Glutamatergic neuron (in vitro differentiated cells): ENCODE measurements around the gene CLCA4. TPM values are rescaled to one million over a fixed set of nuclear protein-coding genes. Genes with fewer than 3 reads are reported as not detected.

Experiments used
- DNase-seq: peaks from one replicate; pipeline ENCODE4 v3.0.0; 2022
- H3K27ac Mint-ChIP-seq: one replicate; pipeline ENCODE4 v1.8.0; 2020; ENCODE audit warnings: mild to moderate bottlenecking, mixed read lengths, inconsistent platforms; ENCODE audit not compliant: unreplicated experiment
- H3K27me3 Mint-ChIP-seq: one replicate; pipeline ENCODE4 v1.8.0; 2020; ENCODE audit warnings: mild to moderate bottlenecking, moderate library complexity, mixed read lengths, inconsistent platforms; ENCODE audit not compliant: unreplicated experiment
- H3K36me3 Mint-ChIP-seq: one replicate; pipeline ENCODE4 v1.8.0; 2020; ENCODE audit warnings: mild to moderate bottlenecking, mixed read lengths, inconsistent platforms; ENCODE audit not compliant: unreplicated experiment
- H3K4me1 Mint-ChIP-seq: one replicate; pipeline ENCODE4 v1.8.0; 2020; ENCODE audit warnings: mild to moderate bottlenecking, low read depth, mixed read lengths, inconsistent platforms; ENCODE audit not compliant: unreplicated experiment
- H3K4me3 Mint-ChIP-seq: one replicate; pipeline ENCODE4 v1.8.0; 2020; ENCODE audit warnings: mild to moderate bottlenecking, mixed read lengths, inconsistent platforms; ENCODE audit not compliant: unreplicated experiment
- H3K9me3 Mint-ChIP-seq: one replicate; pipeline ENCODE4 v1.8.0; 2020; ENCODE audit warnings: mild to moderate bottlenecking, moderate library complexity, mixed read lengths, inconsistent platforms; ENCODE audit not compliant: unreplicated experiment
- CTCF ChIP-seq: fragments of 200-600 bp; sonication (generic); IDR thresholded peaks from one replicate; pipeline ENCODE4 v1.5.0; 2021; ENCODE audit not compliant: partially characterized antibody, unreplicated experiment
- total RNA-seq: library from RNA; stranded (reverse); fragmentation: NEBNext Ultra II Directional; extraction: Animal tissue kit (Norgen Biotek cat#: 25700); gene quantifications from one replicate; pipeline ENCODE4 v1.2.1, GENCODE V29; 2021; ENCODE audit not compliant: unreplicated experiment

The CLCA4 gene
- total RNA-seq, 1 donor from 2014 or later, result not detected

GRCh38 chr1:86567341-86567740 is 20.5 kb downstream of the CLCA4 start:
- no peak overlapping the region for H3K27ac Mint-ChIP-seq
- no peak overlapping the region for H3K4me3 Mint-ChIP-seq
- no peaks in the 10 kb centered on the region for H3K4me1 Mint-ChIP-seq
- no peaks in the 10 kb centered on the region for H3K9me3 Mint-ChIP-seq
- no peaks in the 10 kb centered on the region for H3K36me3 Mint-ChIP-seq
- TF ChIP-seq CTCF, result no peak
- no peak for DNase-seq
- no peaks in the 10 kb centered on the region for H3K27me3 Mint-ChIP-seq

- no peak for TF ChIP-seq CTCF
- Mint-ChIP-seq H3K27ac (no peak overlapping the region), H3K9me3 (no peaks in the 10 kb centered on the region), H3K27me3 (no peaks in the 10 kb centered on the region), H3K4me1 (no peaks in the 10 kb centered on the region), H3K4me3 (no peak overlapping the region), H3K36me3 (no peaks in the 10 kb centered on the region)
- DNase-seq, result no peak
Measured at GRCh38 chr1:86567878-86568277, 21.0 kb downstream of the CLCA4 start.

- Mint-ChIP-seq H3K9me3 (no peaks in the 10 kb centered on the region), H3K4me1 (no peaks in the 10 kb centered on the region), H3K36me3 (no peaks in the 10 kb centered on the region)
Measured at GRCh38 chr1:86573763-86574484, 27.0 kb downstream of the CLCA4 start.

DNA sequence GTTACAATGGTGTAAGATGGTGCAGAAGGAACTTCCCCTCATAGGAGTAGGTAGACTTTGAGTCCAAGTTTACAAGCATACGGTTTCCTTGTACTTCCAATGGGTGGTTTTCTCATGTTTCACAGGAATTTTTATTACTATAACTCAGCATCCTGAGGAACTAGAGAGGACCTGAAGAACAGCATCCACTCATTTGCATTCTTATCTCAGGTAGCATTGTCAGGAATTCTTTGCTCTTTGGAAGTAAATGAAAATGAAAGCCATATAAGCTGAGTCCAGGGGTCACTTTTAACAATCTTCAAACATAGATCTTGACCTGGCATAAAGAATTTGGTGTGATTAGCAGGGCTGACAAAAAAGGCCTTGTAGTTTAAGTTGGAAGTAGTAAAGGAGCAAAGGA is 34.4 kb downstream of the CLCA4 start:
- Mint-ChIP-seq H3K27ac (no peak overlapping the region), H3K27me3 (no peaks in the 10 kb centered on the region), H3K4me1 (no peaks in the 10 kb centered on the region), H3K36me3 (no peaks in the 10 kb centered on the region), H3K4me3 (no peak overlapping the region), H3K9me3 (no peaks in the 10 kb centered on the region)
- no peak for DNase-seq
- no peak for TF ChIP-seq CTCF

More at GRCh38 chr1:86573763-86574484, 27.0 kb downstream of the CLCA4 start:
- Mint-ChIP-seq H3K27ac (no peak overlapping the region), H3K4me3 (no peak overlapping the region), H3K27me3 (no peaks in the 10 kb centered on the region)
- TF ChIP-seq CTCF, result no peak
- DNase-seq, result no peak

DNA sequence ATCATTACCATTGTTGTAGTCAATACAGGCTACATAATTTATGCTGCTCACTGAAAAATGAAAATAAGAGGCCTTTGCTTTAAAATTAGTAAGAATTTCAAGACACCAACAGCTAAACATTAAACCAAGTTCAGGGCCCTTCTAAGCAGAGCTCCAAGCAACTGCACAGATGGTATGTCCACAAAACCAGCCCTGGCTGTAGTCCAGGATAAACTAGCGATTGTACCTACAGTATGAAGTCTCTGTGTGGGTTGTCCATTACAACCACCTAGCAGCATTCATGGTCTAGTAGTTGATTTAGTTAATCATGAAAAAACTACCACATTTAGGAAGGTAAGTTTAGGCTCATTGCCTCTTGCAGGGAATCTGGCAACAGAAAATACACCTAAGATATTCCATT is 35.3 kb downstream of the CLCA4 start:
- Mint-ChIP-seq H3K36me3 (no peaks in the 10 kb centered on the region), H3K9me3 (no peaks in the 10 kb centered on the region)

More for the DNA sequence above, 35.3 kb downstream of the CLCA4 start:
- DNase-seq, result no peak
- Mint-ChIP-seq H3K27ac (no peak overlapping the region), H3K4me1 (no peaks in the 10 kb centered on the region), H3K27me3 (no peaks in the 10 kb centered on the region), H3K4me3 (no peak overlapping the region)
- TF ChIP-seq CTCF, result no peak
